IPS-15b (cell line): ENCODE data around the gene PSMD13.

Experiments used
- H3K27me3 ChIP-seq: one replicate; pipeline ENCODE4 v1.6.1; 2013; ENCODE audit warnings: low read length; ENCODE audit not compliant: control insufficient read depth, insufficient read depth
- H3K36me3 ChIP-seq: one replicate; pipeline ENCODE4 v1.6.1; 2013; ENCODE audit warnings: low read length; ENCODE audit not compliant: control insufficient read depth, insufficient read depth
- H3K4me1 ChIP-seq: one replicate; pipeline ENCODE4 v1.6.1; 2013; ENCODE audit warnings: mild to moderate bottlenecking, low read length; ENCODE audit not compliant: control insufficient read depth, insufficient read depth
- H3K4me3 ChIP-seq: one replicate; pipeline ENCODE4 v1.5.1; 2013; ENCODE audit warnings: low read depth, low read length
- H3K9ac ChIP-seq: one replicate; pipeline ENCODE4 v1.6.1; 2013; ENCODE audit warnings: low read depth, mild to moderate bottlenecking, low read length
- H3K9me3 ChIP-seq: one replicate; pipeline ENCODE4 v1.6.1; 2013; ENCODE audit warnings: mild to moderate bottlenecking, low read length; ENCODE audit not compliant: control insufficient read depth, insufficient read depth

Gene PSMD13

GRCh38 chr11:206526-207207 is 30.1 kb upstream of the PSMD13 start:
- peaks cover 36% of the 10 kb centered on the region for H3K36me3 ChIP-seq

GRCh38 chr11:207208-207862 is 29.4 kb upstream of the PSMD13 start, which contains the start of the genes BET1L and RIC8A:
Gene BET1L, minus strand, starts transcription at chr11:207399. Its CDS starts 78 bp downstream, at chr11:207321.
Gene RIC8A, plus strand, starts transcription at chr11:207708. Its CDS starts 1,147 bp downstream, at chr11:208855.
- H3K9me3 ChIP-seq = no peaks in the 10 kb centered on the region
- H3K36me3 ChIP-seq = peaks cover 42% of the 10 kb centered on the region
- peaks cover 2% of the 10 kb centered on the region for H3K4me1 ChIP-seq
- no peaks in the 10 kb centered on the region for H3K27me3 ChIP-seq
- H3K4me3 ChIP-seq = peak within 1 kb of the TSS; percentile 98
- peak within 1 kb of the TSS; percentile 96 for H3K9ac ChIP-seq

More at GRCh38 chr11:206526-207207, 30.1 kb upstream of the PSMD13 start:
- H3K4me1 ChIP-seq = peaks cover 2% of the 10 kb centered on the region
- peak overlapping the region; percentile 98 for H3K4me3 ChIP-seq
- no peaks in the 10 kb centered on the region for H3K27me3 ChIP-seq
- no peaks in the 10 kb centered on the region for H3K9me3 ChIP-seq
- H3K9ac ChIP-seq = peak overlapping the region; percentile 96

GRCh38 chr11:207863-208180 is 29.0 kb upstream of the PSMD13 start:
- Histone ChIP-seq H3K9me3 (no peaks in the 10 kb centered on the region), H3K27me3 (no peaks in the 10 kb centered on the region), H3K4me3 (peak overlapping the region; percentile 98), H3K36me3 (peaks cover 47% of the 10 kb centered on the region), H3K4me1 (peaks cover 2% of the 10 kb centered on the region), H3K9ac (peak overlapping the region; percentile 94)

GRCh38 chr11:208181-208916 is 28.4 kb upstream of the PSMD13 start:
- peak overlapping the region; percentile 98 for H3K4me3 ChIP-seq
- H3K9me3 ChIP-seq = no peaks in the 10 kb centered on the region
- no peaks in the 10 kb centered on the region for H3K27me3 ChIP-seq
- peak overlapping the region; percentile 94 for H3K9ac ChIP-seq
- peaks cover 52% of the 10 kb centered on the region for H3K36me3 ChIP-seq
- H3K4me1 ChIP-seq = peaks cover 2% of the 10 kb centered on the region

- Histone ChIP-seq H3K4me3 (peak overlapping the region; percentile 98), H3K36me3 (peaks cover 52% of the 10 kb centered on the region), H3K9ac (peak overlapping the region; percentile 65), H3K9me3 (no peaks in the 10 kb centered on the region), H3K27me3 (no peaks in the 10 kb centered on the region), H3K4me1 (peaks cover 2% of the 10 kb centered on the region)
These were observed 27.9 kb upstream of the PSMD13 start for GRCh38 chr11:208917-209260.

- Histone ChIP-seq H3K9ac (peak overlapping the region; percentile 65), H3K9me3 (no peaks in the 10 kb centered on the region), H3K36me3 (peaks cover 58% of the 10 kb centered on the region), H3K27me3 (no peaks in the 10 kb centered on the region), H3K4me1 (peaks cover 2% of the 10 kb centered on the region), H3K4me3 (peak overlapping the region; percentile 98)
These were observed 27.3 kb upstream of the PSMD13 start for GRCh38 chr11:209275-210121.

- H3K4me3 ChIP-seq = no peak overlapping the region
- peaks cover 58% of the 10 kb centered on the region for H3K36me3 ChIP-seq
- H3K9ac ChIP-seq = no peak overlapping the region
These were observed 26.5 kb upstream of the PSMD13 start for GRCh38 chr11:210122-210802.

GRCh38 chr11:210803-211180 is 26.0 kb upstream of the PSMD13 start:
- no peak overlapping the region for H3K9ac ChIP-seq
- H3K36me3 ChIP-seq = peaks cover 54% of the 10 kb centered on the region
- H3K4me1 ChIP-seq = peaks cover 2% of the 10 kb centered on the region
- H3K4me3 ChIP-seq = no peak overlapping the region
- H3K9me3 ChIP-seq = no peaks in the 10 kb centered on the region
- no peaks in the 10 kb centered on the region for H3K27me3 ChIP-seq

More at GRCh38 chr11:210122-210802, 26.5 kb upstream of the PSMD13 start:
- Histone ChIP-seq H3K9me3 (no peaks in the 10 kb centered on the region), H3K4me1 (peaks cover 2% of the 10 kb centered on the region), H3K27me3 (no peaks in the 10 kb centered on the region)

GRCh38 chr11:211295-211694 is 25.5 kb upstream of the PSMD13 start:
- Histone ChIP-seq H3K27me3 (no peaks in the 10 kb centered on the region), H3K9me3 (no peaks in the 10 kb centered on the region), H3K36me3 (peaks cover 54% of the 10 kb centered on the region), H3K4me1 (peaks cover 2% of the 10 kb centered on the region), H3K9ac (no peak overlapping the region), H3K4me3 (no peak overlapping the region)

GRCh38 chr11:211741-212140 is 25.0 kb upstream of the PSMD13 start:
- Histone ChIP-seq H3K9me3 (no peaks in the 10 kb centered on the region), H3K36me3 (peaks cover 53% of the 10 kb centered on the region), H3K4me3 (no peak overlapping the region), H3K27me3 (no peaks in the 10 kb centered on the region), H3K4me1 (peaks cover 2% of the 10 kb centered on the region), H3K9ac (no peak overlapping the region)
